OCI-LY3 (cell line): ENCODE data around the gene ATP12A.

Experiments used
- CTCF ChIP-seq: fragments of 200-600, 300-600 bp; sonication (generic); IDR thresholded peaks from 2 replicates; pipeline ENCODE4 v1.5.1; 2014; ENCODE audit warnings: antibody characterized with exemption, low read length, low read depth
- EZH2phosphoT487 ChIP-seq: fragments of 200-600 bp; shearing (Covaris generic); IDR thresholded peaks from 2 replicates; pipeline ENCODE4 v1.6.1; 2018; ENCODE audit warnings: antibody characterized with exemption, mixed run types, low read depth

- TF ChIP-seq CTCF (no peak), EZH2phosphoT487 (no peak)
Observed at GRCh38 chr13:24681930-24682329, 1.7 kb downstream of the ATP12A start.
